ENCODE results near the gene ROR1.

The ROR1 gene

GRCh38 chr1:64162804-64163203, 389.0 kb downstream of the ROR1 start:
- no peak for DNase-seq

GRCh38 chr1:64163431-64163830, 389.6 kb downstream of the ROR1 start:
- DNase-seq = no peak

GRCh38 chr1:64163970-64164369, 390.2 kb downstream of the ROR1 start:
- DNase-seq = no peak

GRCh38 chr1:64166629-64167028, 392.8 kb downstream of the ROR1 start:
- DNase-seq = no peak

- DNase-seq = no peak
Observed at GRCh38 chr1:64167176-64167575, 393.4 kb downstream of the ROR1 start.

GRCh38 chr1:64171246-64171645, 397.4 kb downstream of the ROR1 start:
- no peak for DNase-seq

GRCh38 chr1:64171797-64172281, 398.0 kb downstream of the ROR1 start:
- DNase-seq = no peak

GRCh38 chr1:64172458-64172983, 398.7 kb downstream of the ROR1 start:
- no peak for DNase-seq

GRCh38 chr1:64173336-64173940, 399.6 kb downstream of the ROR1 start:
- DNase-seq = no peak

- DNase-seq = no peak
Observed at GRCh38 chr1:64175639-64176038, 401.8 kb downstream of the ROR1 start.

GRCh38 chr1:64176659-64177058, 402.8 kb downstream of the ROR1 start:
- no peak for DNase-seq

- DNase-seq = no peak
Observed at GRCh38 chr1:64179588-64179987, 405.8 kb downstream of the ROR1 start.

GRCh38 chr1:64182207-64182606, 408.4 kb downstream of the ROR1 start:
- no peak for DNase-seq

- DNase-seq = peak in 1 of 6 experiments; percentile 1
Observed at GRCh38 chr1:64183395-64184002, 409.7 kb downstream of the ROR1 start.

GRCh38 chr1:64184003-64184440, 410.2 kb downstream of the ROR1 start:
- no peak for DNase-seq

- DNase-seq = no peak
Observed at GRCh38 chr1:64186138-64186897, 412.5 kb downstream of the ROR1 start.

- no peak for DNase-seq
Observed at GRCh38 chr1:64186898-64187280, 413.1 kb downstream of the ROR1 start.

GRCh38 chr1:64187646-64188045, 413.8 kb downstream of the ROR1 start:
- no peak for DNase-seq

- DNase-seq = no peak
Observed at GRCh38 chr1:64192290-64192689, 418.5 kb downstream of the ROR1 start.

- no peak for DNase-seq
Observed at GRCh38 chr1:64194168-64195080, 420.6 kb downstream of the ROR1 start.

- no peak for DNase-seq
Observed at GRCh38 chr1:64195081-64195395, 421.2 kb downstream of the ROR1 start.

GRCh38 chr1:64196074-64196870, 422.5 kb downstream of the ROR1 start:
- no peak for DNase-seq

Data from stimulated activated naive CD4-positive, alpha-beta T cell (primary cell).